ENCODE measurements around the gene IFNLR1.
A peak's percentile ranks its signal among the peaks of the same experiment; 100 is the strongest.

The IFNLR1 gene

DNA sequence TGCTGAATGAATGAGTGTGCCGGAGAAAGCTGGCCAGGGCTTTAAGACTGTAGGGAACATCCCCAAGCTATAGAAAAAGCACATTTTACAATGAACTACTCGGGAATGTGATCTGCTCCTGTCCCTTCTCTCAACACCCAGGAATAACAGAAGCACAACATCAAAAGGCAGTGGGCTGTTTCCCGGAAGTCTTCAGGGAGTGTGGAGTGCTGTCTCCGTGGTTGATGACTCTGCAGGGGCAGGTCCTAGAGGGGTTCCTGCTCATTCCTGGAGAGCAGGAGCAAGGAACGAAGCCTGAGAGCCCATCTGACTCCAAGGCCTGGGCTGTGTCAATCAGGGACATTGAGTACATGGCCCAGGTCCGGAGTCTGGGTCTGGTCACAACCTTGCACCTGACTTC lies 39.3 kb downstream of the IFNLR1 start:
- DNase-seq (ENCODE audit: low spot score), result no peak

- DNase-seq (ENCODE audit: low spot score), result no peak
Observed at GRCh38 chr1:24147194-24147593, 39.9 kb downstream of the IFNLR1 start.

- peak; percentile 89 for DNase-seq (ENCODE audit: low spot score)
Observed at GRCh38 chr1:24142546-24143534, 44.2 kb downstream of the IFNLR1 start, which contains the start of gene IL22RA1. IL22RA1 (minus strand) TSS chr1:24143140; CDS start chr1:24143082, 58 bp downstream.

- DNase-seq (ENCODE audit: low spot score), result no peak
Observed at GRCh38 chr1:24141311-24141997, 45.6 kb downstream of the IFNLR1 start.

DNA sequence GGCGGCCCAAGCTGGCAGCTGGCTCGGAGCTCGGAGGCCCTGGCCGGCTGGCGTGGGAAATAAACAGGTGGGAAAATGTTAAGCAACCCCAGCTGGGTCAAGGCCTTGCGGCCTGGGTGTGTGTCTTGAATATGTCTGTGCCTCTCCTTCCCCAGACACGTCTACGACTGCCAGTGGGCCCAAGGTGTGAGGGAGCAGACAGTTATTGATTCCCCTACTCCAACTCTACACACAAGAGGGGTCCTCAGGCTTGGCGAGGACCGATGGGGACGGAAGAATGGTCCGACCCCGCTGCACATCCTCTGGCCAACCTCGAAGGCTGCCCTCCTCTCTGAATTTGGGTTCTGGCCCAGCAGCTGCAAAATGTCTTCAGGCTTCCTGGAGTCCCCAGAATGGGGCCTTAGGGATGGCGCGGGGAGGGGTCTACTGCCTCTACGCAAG lies 46.3 kb downstream of the IFNLR1 start:
- DNase-seq (ENCODE audit: low spot score), result no peak

GRCh38 chr1:24139841-24140425 lies 47.2 kb downstream of the IFNLR1 start:
- DNase-seq (ENCODE audit: low spot score), result no peak

GRCh38 chr1:24139222-24139489 lies 47.9 kb downstream of the IFNLR1 start:
- DNase-seq (ENCODE audit: low spot score), result no peak

- DNase-seq (ENCODE audit: low spot score), result no peak
Observed at GRCh38 chr1:24138476-24139221, 48.4 kb downstream of the IFNLR1 start.

DNA sequence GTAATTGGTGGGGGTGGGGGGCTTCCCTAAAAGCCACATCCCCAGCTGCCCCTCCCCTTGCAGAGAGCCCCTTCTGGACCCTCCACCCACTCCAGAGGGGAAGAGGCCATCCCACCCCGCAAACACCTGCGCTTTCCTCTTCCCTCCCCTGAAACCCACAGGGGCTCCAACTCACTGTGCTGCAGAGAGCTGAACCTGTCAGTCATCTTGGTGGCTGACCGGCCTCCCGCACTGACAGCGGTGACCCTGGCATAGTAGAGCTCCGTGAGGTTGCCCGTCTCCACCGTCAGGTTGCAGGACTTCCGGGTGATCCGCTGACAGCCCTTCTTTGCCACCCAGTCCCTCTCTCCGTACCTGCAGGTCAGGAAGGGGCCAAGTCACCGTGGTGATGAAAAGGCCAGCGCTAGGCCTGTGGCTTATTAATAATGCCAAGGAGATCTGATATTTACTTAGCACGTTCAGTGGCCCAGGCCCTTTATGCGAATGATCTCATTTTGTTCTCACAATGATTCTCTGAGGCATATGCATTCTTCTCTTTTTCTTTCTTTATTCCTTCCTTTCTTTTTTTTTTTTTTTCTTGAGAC lies 50.0 kb downstream of the IFNLR1 start:
- DNase-seq (ENCODE audit: low spot score), result no peak

GRCh38 chr1:24134376-24134775 lies 52.7 kb downstream of the IFNLR1 start:
- DNase-seq (ENCODE audit: low spot score), result no peak

GRCh38 chr1:24133819-24134218 lies 53.3 kb downstream of the IFNLR1 start:
- DNase-seq (ENCODE audit: low spot score), result no peak

DNA sequence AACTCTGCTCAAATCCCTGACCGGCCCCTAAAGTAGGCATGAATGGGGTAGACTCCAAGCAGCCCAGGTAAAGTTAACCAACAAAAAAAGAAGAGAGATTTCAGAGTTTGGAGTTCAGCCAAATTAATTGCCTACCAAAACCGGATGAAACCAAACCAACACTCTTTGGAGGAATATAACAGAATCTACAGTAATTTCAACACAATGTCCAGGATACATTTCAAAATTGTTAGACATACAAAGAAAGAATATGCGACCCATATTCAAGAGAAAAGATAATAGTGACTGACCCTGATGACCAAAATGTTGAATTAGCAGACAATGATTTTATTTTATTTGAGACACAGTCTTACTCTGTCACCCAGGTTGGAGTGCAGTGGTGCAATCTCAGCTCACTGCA lies 56.7 kb downstream of the IFNLR1 start:
- no peak for DNase-seq (ENCODE audit: low spot score)

DNA sequence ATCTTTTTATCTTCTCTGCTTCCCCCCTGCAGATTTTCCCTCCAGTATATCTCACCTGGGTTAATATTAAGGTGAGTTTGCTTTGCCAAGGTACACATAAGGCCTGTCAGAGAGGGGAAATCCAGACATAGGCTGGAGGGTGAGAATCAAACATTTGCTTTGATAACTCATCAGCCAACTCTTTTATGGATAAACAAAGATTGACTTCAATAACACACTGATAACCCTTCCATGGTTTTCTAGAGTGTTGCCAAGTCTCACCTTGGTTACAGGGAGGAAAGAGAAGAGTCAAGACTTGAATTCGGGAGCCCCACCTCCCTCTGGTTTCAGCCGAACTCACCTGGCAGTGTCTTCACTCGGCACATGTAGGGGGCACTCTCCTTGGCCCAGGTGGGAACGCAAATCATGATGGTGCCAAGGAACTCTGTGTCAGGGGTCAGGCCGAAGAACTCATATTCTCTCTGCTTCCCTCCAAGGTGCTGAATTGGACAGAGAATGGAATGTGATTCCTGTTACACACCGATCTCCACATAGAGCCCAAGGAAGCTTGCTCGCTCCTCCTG lies 59.2 kb downstream of the IFNLR1 start:
- DNase-seq (ENCODE audit: low spot score), result no peak

GRCh38 chr1:24127134-24127800 lies 59.8 kb downstream of the IFNLR1 start:
- no peak for DNase-seq (ENCODE audit: low spot score)

DNA sequence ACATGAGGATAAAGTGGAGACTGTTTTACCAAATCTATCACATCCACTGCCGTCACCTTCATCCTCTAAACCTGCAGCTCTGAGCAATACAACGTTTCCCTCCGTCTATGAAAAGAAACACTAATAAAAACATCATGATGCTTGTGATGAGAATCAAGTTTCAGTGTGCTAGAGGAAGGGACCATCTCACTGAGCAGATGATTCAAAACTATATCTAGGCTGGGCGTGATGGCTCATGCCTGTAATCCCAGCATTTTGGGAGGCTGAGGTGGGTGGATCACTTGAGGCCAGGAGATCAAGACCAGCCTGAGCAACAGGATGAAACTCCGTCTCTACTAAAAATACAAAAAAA lies 60.4 kb downstream of the IFNLR1 start:
- DNase-seq (ENCODE audit: low spot score), result no peak

DNA sequence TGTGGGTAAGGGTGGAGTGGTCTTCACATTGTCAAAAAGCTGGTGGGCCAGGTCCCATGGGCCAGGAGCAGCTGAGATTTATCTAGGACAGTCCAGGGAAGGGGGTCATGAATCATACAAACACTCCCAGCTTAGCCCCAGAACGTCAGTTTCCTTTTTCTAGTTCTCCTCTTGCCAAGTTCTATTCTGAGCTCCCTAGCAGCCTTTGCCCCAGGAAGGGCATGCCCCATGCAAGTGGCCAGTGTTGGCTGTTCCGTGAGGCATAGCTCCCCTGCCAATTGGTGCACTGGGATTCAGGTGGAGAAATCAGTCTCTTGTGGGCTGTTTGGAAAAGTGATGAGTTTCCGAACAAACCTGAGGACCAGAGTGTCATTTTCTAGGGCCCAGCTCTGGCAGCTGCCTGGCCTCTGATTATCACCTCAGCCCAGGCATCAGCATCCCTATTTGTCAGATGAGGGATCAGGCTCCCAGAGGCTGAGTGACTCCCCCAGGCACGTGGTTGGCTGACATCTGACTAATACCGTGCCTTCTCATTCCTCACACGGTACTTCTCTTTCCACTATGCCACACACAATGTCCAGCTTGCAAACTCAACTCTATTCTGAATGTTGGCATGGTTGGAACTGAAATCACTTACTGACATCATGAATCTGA lies 60.9 kb downstream of the IFNLR1 start:
- no peak for DNase-seq (ENCODE audit: low spot score)

DNA sequence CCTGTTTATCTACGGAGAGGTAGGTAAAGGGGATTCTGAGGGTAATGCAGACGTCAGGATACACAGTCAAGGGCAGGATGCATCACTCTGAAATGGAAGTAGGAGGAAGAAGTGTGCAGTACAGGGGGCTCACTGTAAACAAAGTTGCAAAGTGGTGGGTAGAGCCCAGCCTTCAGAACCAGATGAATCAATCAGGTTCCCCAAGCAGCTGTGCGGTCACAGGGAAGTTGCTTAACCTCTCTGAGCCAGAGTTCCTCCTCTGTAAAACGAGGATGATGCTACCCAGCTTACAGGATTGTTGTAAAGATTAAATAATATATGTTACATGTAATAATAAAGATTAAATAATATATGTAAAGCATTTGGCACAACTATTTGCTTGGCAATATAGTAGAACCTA lies 61.6 kb downstream of the IFNLR1 start:
- no peak for DNase-seq (ENCODE audit: low spot score)

DNA sequence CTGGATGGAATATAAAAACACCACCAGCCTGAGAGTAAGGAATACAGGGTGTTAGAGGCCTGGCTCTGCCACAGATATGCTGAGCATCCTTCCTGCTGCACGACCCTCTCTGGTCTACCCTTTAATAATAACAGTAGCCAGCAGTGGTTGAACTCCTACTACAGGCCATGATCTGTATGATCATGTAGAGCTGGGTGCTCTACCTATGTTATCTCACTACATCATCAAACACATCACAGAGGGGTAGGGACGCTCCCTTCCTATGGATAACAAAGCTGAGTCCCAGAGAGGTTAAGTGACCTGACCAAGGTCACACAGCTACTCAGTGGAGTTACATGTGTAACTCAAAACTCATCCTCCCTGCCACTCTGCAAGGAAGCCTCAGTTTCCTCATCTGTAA lies 62.1 kb downstream of the IFNLR1 start:
- no peak for DNase-seq (ENCODE audit: low spot score)

DNA sequence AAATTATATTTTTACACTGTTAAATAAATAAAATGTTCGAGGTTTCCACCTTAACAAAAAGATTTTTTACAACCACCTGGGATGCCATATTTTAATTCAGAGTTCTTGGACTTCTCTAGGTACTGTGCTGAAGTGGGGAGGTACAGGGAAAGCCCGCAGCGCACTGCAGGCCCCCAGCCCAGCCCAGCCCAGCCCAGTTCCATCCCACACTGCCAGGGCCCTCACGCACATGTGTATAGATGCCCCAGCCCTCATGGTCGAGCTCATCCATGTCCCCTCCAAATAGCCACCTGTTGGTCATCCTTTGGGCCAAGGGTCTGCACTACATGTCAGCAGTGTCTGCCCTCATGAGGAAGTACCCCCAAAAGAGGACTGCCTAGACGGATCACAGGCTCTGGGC lies 63.5 kb downstream of the IFNLR1 start:
- DNase-seq (ENCODE audit: low spot score), result no peak

- DNase-seq (ENCODE audit: low spot score), result no peak
Observed at GRCh38 chr1:24122776-24123175, 64.3 kb downstream of the IFNLR1 start.

DNA sequence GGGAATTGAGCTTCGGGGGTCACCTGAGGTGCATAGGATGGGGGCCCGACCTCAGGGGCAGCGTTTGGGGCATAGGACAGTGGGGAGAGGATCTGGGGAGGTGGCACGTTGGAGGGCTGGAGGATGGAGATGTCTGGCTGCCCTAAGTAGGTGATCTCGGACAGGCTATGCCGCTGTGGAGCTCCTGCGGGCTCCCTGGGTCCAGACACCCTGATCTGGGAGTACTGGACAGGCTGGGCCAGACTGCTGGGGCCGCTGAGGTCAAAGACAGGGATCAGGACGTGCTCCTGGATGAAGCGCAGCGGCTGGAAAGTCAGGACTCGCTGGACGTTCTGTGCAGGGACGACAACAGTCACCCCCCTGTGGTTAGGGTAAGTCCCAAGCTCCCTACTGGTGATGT lies 65.7 kb downstream of the IFNLR1 start:
- DNase-seq (ENCODE audit: low spot score), result no peak

Measured in LoVo (cell line).